HEK293 (cell line): ENCODE measurements around the gene RGS7.
A peak's percentile ranks its signal among the peaks of the same experiment; 100 is the strongest.

Experiments
- CTCF ChIA-PET: fragments of 350-600 bp; formaldehyde crosslinking; extraction: SDS; loops from one replicate; lab custom pipeline; 2021; ENCODE audit warnings: antibody characterized with exemption; lab: Yijun Ruan, JAX
- POLR2A ChIA-PET: fragments of 300-600 bp; formaldehyde crosslinking; extraction: SDS; loops from one replicate; lab custom pipeline; 2020; ENCODE audit warnings: antibody characterized with exemption, inconsistent platforms; lab: Yijun Ruan, JAX
- H3K27ac ChIP-seq: fragments of 200-500 bp; sonication (Bioruptor generic); 2 replicates; pipeline ENCODE4 v1.5.1; 2014; ENCODE audit warnings: low read depth, low read length, control low read depth, inconsistent platforms; ENCODE audit errors: extremely low read depth
- H3K36me3 ChIP-seq, 2 experiments: fragments of 200-500 bp in 1 of 2; sonication (Bioruptor generic) in 1 of 2; 1 replicate in 1 of 2; 2 replicates in 1 of 2; pipeline ENCODE4 v1.5.1; 2014 to 2017; ENCODE audit warnings: inconsistent platforms in 2 of 2, low read length in 2 of 2; ENCODE audit not compliant: control insufficient read depth in 2 of 2, insufficient read depth in 1 of 2
- H3K4me1 ChIP-seq: fragments of 200-500 bp; sonication (Bioruptor generic); 2 replicates; pipeline ENCODE4 v1.5.1; 2014; ENCODE audit warnings: mild to moderate bottlenecking, low read length, inconsistent platforms; ENCODE audit not compliant: control insufficient read depth, insufficient read depth
- H3K4me3 ChIP-seq: 2 replicates; pipeline ENCODE4 v1.5.1; 2011; ENCODE audit warnings: low read depth, mild to moderate bottlenecking, control low read depth, low read length, moderate library complexity
- H3K9me3 ChIP-seq: fragments of 200-500 bp; sonication (Bioruptor generic); 2 replicates; pipeline ENCODE4 v1.5.1; 2014; ENCODE audit warnings: low read depth, low read length, inconsistent platforms; ENCODE audit not compliant: control insufficient read depth, insufficient read depth
- BCL11B ChIP-seq: fragments of 450-650 bp; formaldehyde crosslinking; IDR thresholded peaks from 2 replicates; pipeline ENCODE4 v1.5.1; 2016; ENCODE audit warnings: low read depth, missing biosample characterization, missing genetic modification characterization
- KLF7 ChIP-seq: fragments of 450-650 bp; formaldehyde crosslinking; IDR thresholded peaks from 2 replicates; pipeline ENCODE4 v1.5.1; 2016; ENCODE audit warnings: missing biosample characterization, missing genetic modification characterization, borderline replicate concordance
- OSR2 ChIP-seq: fragments of 450-650 bp; formaldehyde crosslinking; IDR thresholded peaks from 2 replicates; pipeline ENCODE4 v1.5.1; 2016; ENCODE audit warnings: missing biosample characterization, missing genetic modification characterization
- SALL2 ChIP-seq: fragments of 450-650 bp; formaldehyde crosslinking; IDR thresholded peaks from 2 replicates; pipeline ENCODE4 v1.5.0; 2017; ENCODE audit warnings: missing biosample characterization, mild to moderate bottlenecking, missing genetic modification characterization, borderline replicate concordance
- SCRT1 ChIP-seq: fragments of 450-650 bp; formaldehyde crosslinking; IDR thresholded peaks from 2 replicates; pipeline ENCODE4 v1.5.1; 2016; ENCODE audit warnings: missing biosample characterization, missing genetic modification characterization, borderline replicate concordance
- ZBTB20 ChIP-seq: fragments of 450-650 bp; formaldehyde crosslinking; IDR thresholded peaks from 2 replicates; pipeline ENCODE4 v1.5.1; 2016; ENCODE audit warnings: missing biosample characterization, missing genetic modification characterization
- ZBTB7A ChIP-seq: fragments of 450-650 bp; formaldehyde crosslinking; IDR thresholded peaks from 2 replicates; pipeline ENCODE4 v1.5.1; 2016; ENCODE audit warnings: low read depth, missing biosample characterization, missing genetic modification characterization
- ZNF112 ChIP-seq: fragments of 450-650 bp; formaldehyde crosslinking; IDR thresholded peaks from 2 replicates; pipeline ENCODE4 v1.5.0; 2017; ENCODE audit warnings: missing biosample characterization, missing genetic modification characterization
- ZNF19 ChIP-seq: fragments of 450-650 bp; formaldehyde crosslinking; IDR thresholded peaks from 2 replicates; pipeline ENCODE4; 2016; ENCODE audit warnings: missing biosample characterization, missing genetic modification characterization, low read depth
- ZNF350 ChIP-seq: fragments of 450-650 bp; formaldehyde crosslinking; IDR thresholded peaks from 2 replicates; pipeline ENCODE4 v1.5.0; 2017; ENCODE audit warnings: missing biosample characterization, mild to moderate bottlenecking, missing genetic modification characterization
- ZNF354C ChIP-seq: fragments of 450-650 bp; formaldehyde crosslinking; IDR thresholded peaks from 2 replicates; pipeline ENCODE4 v1.5.1; 2016; ENCODE audit warnings: missing biosample characterization, missing genetic modification characterization, low read depth, borderline replicate concordance
- ZNF366 ChIP-seq: fragments of 450-650 bp; formaldehyde crosslinking; conservative IDR thresholded peaks from 2 replicates; pipeline ENCODE4 v1.5.1; 2016; ENCODE audit warnings: missing biosample characterization, missing genetic modification characterization
- ZNF391 ChIP-seq: fragments of 450-650 bp; formaldehyde crosslinking; IDR thresholded peaks from 2 replicates; pipeline ENCODE4 v1.5.1; 2016; ENCODE audit warnings: low read depth, missing biosample characterization, missing genetic modification characterization, borderline replicate concordance
- ZNF473 ChIP-seq: fragments of 450-650 bp; formaldehyde crosslinking; IDR thresholded peaks from 2 replicates; pipeline ENCODE4 v1.5.1; 2017; ENCODE audit warnings: missing biosample characterization, missing genetic modification characterization
- ZNF610 ChIP-seq: fragments of 450-650 bp; formaldehyde crosslinking; IDR thresholded peaks from 2 replicates; pipeline ENCODE4 v1.5.1; 2016; ENCODE audit warnings: missing biosample characterization, missing genetic modification characterization, borderline replicate concordance
- ZNF768 ChIP-seq: fragments of 450-650 bp; formaldehyde crosslinking; IDR thresholded peaks from 2 replicates; pipeline ENCODE4 v1.5.1; 2018; ENCODE audit warnings: missing biosample characterization, mild to moderate bottlenecking, missing genetic modification characterization
- ZXDB ChIP-seq: fragments of 450-650 bp; formaldehyde crosslinking; IDR thresholded peaks from 2 replicates; pipeline ENCODE4 v1.5.1; 2016; ENCODE audit warnings: missing biosample characterization, missing genetic modification characterization
- TF ChIP-seq, protein P1 (sequence below): fragments of 450-650 bp; formaldehyde crosslinking; IDR thresholded peaks from 2 replicates; pipeline ENCODE4 v1.5.1; 2017; ENCODE audit warnings: missing biosample characterization, missing genetic modification characterization
- TF ChIP-seq, protein P2 (sequence below): fragments of 450-650 bp; formaldehyde crosslinking; IDR thresholded peaks from 2 replicates; pipeline ENCODE4 v1.5.1; 2017; ENCODE audit warnings: missing biosample characterization, missing genetic modification characterization
- TF ChIP-seq, protein P3 (sequence below): fragments of 450-650 bp; formaldehyde crosslinking; IDR thresholded peaks from 2 replicates; pipeline ENCODE4 v1.5.1; 2016; ENCODE audit warnings: missing biosample characterization, missing genetic modification characterization
- TF ChIP-seq, protein P4 (sequence below): fragments of 450-650 bp; formaldehyde crosslinking; IDR thresholded peaks from 2 replicates; pipeline ENCODE4 v1.5.1; 2016; ENCODE audit warnings: missing biosample characterization, missing genetic modification characterization, low read depth
- TF ChIP-seq, protein P5 (sequence below): fragments of 450-650 bp; formaldehyde crosslinking; optimal IDR thresholded peaks from 2 replicates; pipeline ENCODE3; 2016; ENCODE audit warnings: missing biosample characterization, mild to moderate bottlenecking, missing genetic modification characterization
- TF ChIP-seq, protein P6 (sequence below): fragments of 450-650 bp; formaldehyde crosslinking; IDR thresholded peaks from 2 replicates; pipeline ENCODE4 v1.5.1; 2016; ENCODE audit warnings: missing biosample characterization, missing genetic modification characterization

Gene RGS7

DNA sequence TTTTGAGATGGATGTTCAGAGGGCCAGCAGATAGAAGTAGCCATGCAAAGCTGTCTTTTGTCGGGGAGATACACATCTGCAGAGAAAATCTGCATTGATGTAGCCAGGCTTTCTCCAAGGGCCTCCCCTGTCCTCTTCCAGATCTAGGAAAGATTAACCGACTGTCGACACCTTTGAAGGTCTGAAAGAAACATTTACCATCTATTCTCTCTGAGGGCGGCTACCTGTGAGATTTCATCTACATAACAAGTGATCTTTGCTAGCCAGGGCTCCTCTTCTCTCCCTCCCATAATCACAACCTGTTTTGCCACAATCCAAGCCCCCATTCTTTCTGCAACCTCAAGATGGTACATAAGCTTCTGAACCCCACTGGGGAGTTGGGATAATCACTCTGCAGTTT, 193.6 kb downstream of the RGS7 start:
- no peaks in the 10 kb centered on the region for H3K4me1 ChIP-seq
- CTCF ChIA-PET: no interaction called here
- no peak overlapping the region for H3K27ac ChIP-seq
- TF ChIP-seq ZNF768 (tag by site-specific recombination): no peak
- TF ChIP-seq ZBTB7A: no peak
- TF ChIP-seq ZNF112: no peak
- H3K36me3 ChIP-seq: no peaks in the 10 kb centered on the region
- H3K9me3 ChIP-seq: no peaks in the 10 kb centered on the region
- POLR2A ChIA-PET: no interaction called here
- H3K4me3 ChIP-seq: no peak overlapping the region

DNA sequence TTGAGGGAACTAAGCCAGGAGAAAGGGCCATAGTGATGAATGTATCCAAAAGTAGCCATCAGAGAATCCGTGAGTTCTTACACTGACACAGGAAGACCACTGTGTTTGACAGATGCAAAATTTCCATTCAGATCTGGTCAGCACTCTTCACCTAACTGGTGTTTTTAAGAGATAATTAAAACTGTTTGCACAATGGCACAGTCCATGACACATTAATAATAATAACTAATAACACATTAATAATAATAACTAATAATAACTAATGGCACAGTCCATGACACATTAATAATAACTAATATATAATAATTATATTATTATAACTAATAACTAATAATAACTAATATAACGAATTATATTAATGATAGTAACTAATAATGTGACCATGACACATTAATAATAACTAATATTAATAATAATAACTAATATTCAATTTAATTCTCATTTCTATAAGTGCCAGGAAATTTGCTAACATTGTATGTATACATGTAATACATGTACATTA, 195.8 kb downstream of the RGS7 start:
- TF ChIP-seq, protein P1, sequence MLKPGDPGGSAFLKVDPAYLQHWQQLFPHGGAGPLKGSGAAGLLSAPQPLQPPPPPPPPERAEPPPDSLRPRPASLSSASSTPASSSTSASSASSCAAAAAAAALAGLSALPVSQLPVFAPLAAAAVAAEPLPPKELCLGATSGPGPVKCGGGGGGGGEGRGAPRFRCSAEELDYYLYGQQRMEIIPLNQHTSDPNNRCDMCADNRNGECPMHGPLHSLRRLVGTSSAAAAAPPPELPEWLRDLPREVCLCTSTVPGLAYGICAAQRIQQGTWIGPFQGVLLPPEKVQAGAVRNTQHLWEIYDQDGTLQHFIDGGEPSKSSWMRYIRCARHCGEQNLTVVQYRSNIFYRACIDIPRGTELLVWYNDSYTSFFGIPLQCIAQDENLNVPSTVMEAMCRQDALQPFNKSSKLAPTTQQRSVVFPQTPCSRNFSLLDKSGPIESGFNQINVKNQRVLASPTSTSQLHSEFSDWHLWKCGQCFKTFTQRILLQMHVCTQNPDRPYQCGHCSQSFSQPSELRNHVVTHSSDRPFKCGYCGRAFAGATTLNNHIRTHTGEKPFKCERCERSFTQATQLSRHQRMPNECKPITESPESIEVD (tag by site-specific recombination): no peak
- TF ChIP-seq BCL11B (peak; percentile 56; the same call in 1 of the 2 replicates), SALL2 (tag by site-specific recombination) (no peak), ZNF473 (tag by site-specific recombination) (no peak), SCRT1 (no peak), ZNF354C (tag by site-specific recombination) (no peak), KLF7 (no peak), ZNF391 (tag by site-specific recombination) (no peak)
- TF ChIP-seq, protein P2, sequence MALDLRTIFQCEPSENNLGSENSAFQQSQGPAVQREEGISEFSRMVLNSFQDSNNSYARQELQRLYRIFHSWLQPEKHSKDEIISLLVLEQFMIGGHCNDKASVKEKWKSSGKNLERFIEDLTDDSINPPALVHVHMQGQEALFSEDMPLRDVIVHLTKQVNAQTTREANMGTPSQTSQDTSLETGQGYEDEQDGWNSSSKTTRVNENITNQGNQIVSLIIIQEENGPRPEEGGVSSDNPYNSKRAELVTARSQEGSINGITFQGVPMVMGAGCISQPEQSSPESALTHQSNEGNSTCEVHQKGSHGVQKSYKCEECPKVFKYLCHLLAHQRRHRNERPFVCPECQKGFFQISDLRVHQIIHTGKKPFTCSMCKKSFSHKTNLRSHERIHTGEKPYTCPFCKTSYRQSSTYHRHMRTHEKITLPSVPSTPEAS (tag by site-specific recombination): no peak
- TF ChIP-seq, protein P3, sequence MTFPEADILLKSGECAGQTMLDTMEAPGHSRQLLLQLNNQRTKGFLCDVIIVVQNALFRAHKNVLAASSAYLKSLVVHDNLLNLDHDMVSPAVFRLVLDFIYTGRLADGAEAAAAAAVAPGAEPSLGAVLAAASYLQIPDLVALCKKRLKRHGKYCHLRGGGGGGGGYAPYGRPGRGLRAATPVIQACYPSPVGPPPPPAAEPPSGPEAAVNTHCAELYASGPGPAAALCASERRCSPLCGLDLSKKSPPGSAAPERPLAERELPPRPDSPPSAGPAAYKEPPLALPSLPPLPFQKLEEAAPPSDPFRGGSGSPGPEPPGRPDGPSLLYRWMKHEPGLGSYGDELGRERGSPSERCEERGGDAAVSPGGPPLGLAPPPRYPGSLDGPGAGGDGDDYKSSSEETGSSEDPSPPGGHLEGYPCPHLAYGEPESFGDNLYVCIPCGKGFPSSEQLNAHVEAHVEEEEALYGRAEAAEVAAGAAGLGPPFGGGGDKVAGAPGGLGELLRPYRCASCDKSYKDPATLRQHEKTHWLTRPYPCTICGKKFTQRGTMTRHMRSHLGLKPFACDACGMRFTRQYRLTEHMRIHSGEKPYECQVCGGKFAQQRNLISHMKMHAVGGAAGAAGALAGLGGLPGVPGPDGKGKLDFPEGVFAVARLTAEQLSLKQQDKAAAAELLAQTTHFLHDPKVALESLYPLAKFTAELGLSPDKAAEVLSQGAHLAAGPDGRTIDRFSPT (tag by site-specific recombination): 0 out of 2 replicates have a peak, but pooled peaks have one; percentile 25
- Histone ChIP-seq H3K4me1 (no peaks in the 10 kb centered on the region), H3K9me3 (no peaks in the 10 kb centered on the region), H3K4me3 (no peak overlapping the region), H3K27ac (no peak overlapping the region), H3K36me3 (no peaks in the 10 kb centered on the region)
- ChIA-PET POLR2A (no interaction called here), CTCF (no interaction called here)

DNA sequence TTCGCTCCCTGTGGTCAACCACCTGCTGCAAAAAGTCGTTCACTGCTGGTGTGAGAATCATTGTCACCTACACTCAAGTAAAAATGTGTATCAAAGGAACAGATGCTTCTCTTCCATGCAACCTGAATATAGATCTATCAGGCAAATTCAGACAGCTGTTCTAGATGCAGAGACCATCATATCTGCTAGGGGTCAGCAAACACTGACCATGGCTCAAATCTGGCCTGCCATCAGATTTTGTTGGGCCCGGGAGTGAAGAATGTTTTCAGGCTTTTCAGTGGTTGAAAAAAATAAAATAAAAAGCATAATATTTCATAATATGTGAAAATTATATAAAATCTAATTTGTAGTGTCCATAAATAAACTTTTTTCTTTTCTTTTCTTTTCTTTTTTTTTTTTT, 199.6 kb downstream of the RGS7 start:
- CTCF ChIA-PET: interaction anchor here (0.7 kb wide), 2 partner anchors 22 to 47 kb away, joined by 3 read pairs; no protein-coding TSS in a partner anchor
- no peak overlapping the region for H3K4me3 ChIP-seq
- no peak overlapping the region for H3K27ac ChIP-seq
- POLR2A ChIA-PET: no interaction called here
- H3K9me3 ChIP-seq: no peaks in the 10 kb centered on the region; the same call in 1 of the 2 replicates
- H3K4me1 ChIP-seq: no peaks in the 10 kb centered on the region
- H3K36me3 ChIP-seq: no peaks in the 10 kb centered on the region
- TF ChIP-seq ZNF350 (tag by site-specific recombination): no peak
- TF ChIP-seq, protein P4, sequence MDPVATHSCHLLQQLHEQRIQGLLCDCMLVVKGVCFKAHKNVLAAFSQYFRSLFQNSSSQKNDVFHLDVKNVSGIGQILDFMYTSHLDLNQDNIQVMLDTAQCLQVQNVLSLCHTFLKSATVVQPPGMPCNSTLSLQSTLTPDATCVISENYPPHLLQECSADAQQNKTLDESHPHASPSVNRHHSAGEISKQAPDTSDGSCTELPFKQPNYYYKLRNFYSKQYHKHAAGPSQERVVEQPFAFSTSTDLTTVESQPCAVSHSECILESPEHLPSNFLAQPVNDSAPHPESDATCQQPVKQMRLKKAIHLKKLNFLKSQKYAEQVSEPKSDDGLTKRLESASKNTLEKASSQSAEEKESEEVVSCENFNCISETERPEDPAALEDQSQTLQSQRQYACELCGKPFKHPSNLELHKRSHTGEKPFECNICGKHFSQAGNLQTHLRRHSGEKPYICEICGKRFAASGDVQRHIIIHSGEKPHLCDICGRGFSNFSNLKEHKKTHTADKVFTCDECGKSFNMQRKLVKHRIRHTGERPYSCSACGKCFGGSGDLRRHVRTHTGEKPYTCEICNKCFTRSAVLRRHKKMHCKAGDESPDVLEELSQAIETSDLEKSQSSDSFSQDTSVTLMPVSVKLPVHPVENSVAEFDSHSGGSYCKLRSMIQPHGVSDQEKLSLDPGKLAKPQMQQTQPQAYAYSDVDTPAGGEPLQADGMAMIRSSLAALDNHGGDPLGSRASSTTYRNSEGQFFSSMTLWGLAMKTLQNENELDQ (tag by site-specific recombination): no peak
- TF ChIP-seq ZNF19: no peak
- no peak for TF ChIP-seq ZXDB
- TF ChIP-seq, protein P5, sequence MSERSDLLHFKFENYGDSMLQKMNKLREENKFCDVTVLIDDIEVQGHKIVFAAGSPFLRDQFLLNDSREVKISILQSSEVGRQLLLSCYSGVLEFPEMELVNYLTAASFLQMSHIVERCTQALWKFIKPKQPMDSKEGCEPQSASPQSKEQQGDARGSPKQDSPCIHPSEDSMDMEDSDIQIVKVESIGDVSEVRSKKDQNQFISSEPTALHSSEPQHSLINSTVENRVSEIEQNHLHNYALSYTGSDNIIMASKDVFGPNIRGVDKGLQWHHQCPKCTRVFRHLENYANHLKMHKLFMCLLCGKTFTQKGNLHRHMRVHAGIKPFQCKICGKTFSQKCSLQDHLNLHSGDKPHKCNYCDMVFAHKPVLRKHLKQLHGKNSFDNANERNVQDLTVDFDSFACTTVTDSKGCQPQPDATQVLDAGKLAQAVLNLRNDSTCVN (tag by site-specific recombination): no peak
- TF ChIP-seq, protein P6, sequence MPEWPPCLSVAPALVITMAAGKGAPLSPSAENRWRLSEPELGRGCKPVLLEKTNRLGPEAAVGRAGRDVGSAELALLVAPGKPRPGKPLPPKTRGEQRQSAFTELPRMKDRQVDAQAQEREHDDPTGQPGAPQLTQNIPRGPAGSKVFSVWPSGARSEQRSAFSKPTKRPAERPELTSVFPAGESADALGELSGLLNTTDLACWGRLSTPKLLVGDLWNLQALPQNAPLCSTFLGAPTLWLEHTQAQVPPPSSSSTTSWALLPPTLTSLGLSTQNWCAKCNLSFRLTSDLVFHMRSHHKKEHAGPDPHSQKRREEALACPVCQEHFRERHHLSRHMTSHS: no peak
- no peak for TF ChIP-seq OSR2 (tag by site-specific recombination)
- TF ChIP-seq ZNF366: no peak
- TF ChIP-seq ZNF354C (tag by site-specific recombination): no peak
- no peak for TF ChIP-seq ZBTB20 (tag by site-specific recombination)
- no peak for TF ChIP-seq ZNF610 (tag by site-specific recombination)
